Measurements from ENCODE around the gene PLCD4. TPM values are rescaled to one million over a fixed set of nuclear protein-coding genes. Genes with fewer than 3 reads are reported as not detected.
A peak's percentile ranks its signal among the peaks of the same experiment; 100 is the strongest.

Gene PLCD4
- total and polyA plus RNA-seq, 10 of the 15 experiments (the other 5 are each of a cell fraction or from before 2014, with no cell fraction given) = under 0.01 to 1.5 (median 0.23) TPM; not detected in 2

- TF ChIP-seq CBX3 (IDR thresholded peaks at IDR 0.05; ENCODE audit: borderline replicate concordance, low read depth) = no peak
- no peak for TF ChIP-seq SIX5 (IDR thresholded peaks at IDR 0.05; ENCODE audit: low read depth, low read length, severe bottlenecking)
- TF ChIP-seq RELB (IDR thresholded peaks at IDR 0.05; ENCODE audit: low read depth) = no peak
- TF ChIP-seq SP1 (IDR thresholded peaks at IDR 0.05; ENCODE audit: low read depth, low read length) = no peak
- no peak for TF ChIP-seq MYC (IDR thresholded peaks at IDR 0.05; ENCODE audit: insufficient read depth, insufficient read length, insufficient replicate concordance, low read length, severe bottlenecking)
- TF ChIP-seq CREM (IDR thresholded peaks at IDR 0.05; ENCODE audit: low read depth) = peak; percentile 41; the same call in 1 of the 2 replicates
- peak; percentile 75 for TF ChIP-seq CREB1 (IDR thresholded peaks at IDR 0.05; ENCODE audit: low read depth)
- TF ChIP-seq WRNIP1 (IDR thresholded peaks at IDR 0.05; ENCODE audit: borderline replicate concordance, low read depth, low read length) = no peak
- no peak for TF ChIP-seq RFX5 (IDR thresholded peaks at IDR 0.05; ENCODE audit: low read depth, low read length)
- peak; percentile 52; the same call in 1 of the 2 replicates for TF ChIP-seq ATF2 (IDR thresholded peaks at IDR 0.05; ENCODE audit: low read length)
- TF ChIP-seq ZNF207 (IDR thresholded peaks at IDR 0.05; ENCODE audit: borderline replicate concordance) = no peak
- TF ChIP-seq SMARCA5 (IDR thresholded peaks at IDR 0.05) = no peak
- TF ChIP-seq BRCA1 (IDR thresholded peaks at IDR 0.05; ENCODE audit: low read depth, low read length) = no peak
- TF ChIP-seq BHLHE40 (IDR thresholded peaks at IDR 0.05; ENCODE audit: borderline replicate concordance in 1 of 2, low read depth in 2 of 2, low read length in 1 of 2) = no peak
- TF ChIP-seq POU2F2 (IDR thresholded peaks at IDR 0.05; ENCODE audit: borderline replicate concordance, low read depth, low read length) = no peak
- no peak for TF ChIP-seq TCF12 (IDR thresholded peaks at IDR 0.05; ENCODE audit: low read depth, low read length)
- TF ChIP-seq CHD1 (IDR thresholded peaks at IDR 0.05; ENCODE audit: low read depth, low read length) = no peak
- TF ChIP-seq KDM1A (IDR thresholded peaks at IDR 0.05; ENCODE audit: borderline replicate concordance) = no peak
- TF ChIP-seq ATF7 (IDR thresholded peaks at IDR 0.05; ENCODE audit: low read depth) = 0 out of 2 replicates have a peak, but pooled peaks have one; percentile 29
Observed at GRCh38 chr2:218582076-218582475, 25.6 kb upstream of the PLCD4 start (continued).

All from GM12878 (cell line).